ENCODE measurements around the gene MYRIP. TPM values are rescaled to one million over a fixed set of nuclear protein-coding genes. Genes with fewer than 3 reads are reported as not detected.

MYRIP gene
- total and polyA plus RNA-seq, 4 donors: 0.98 to 11.7 (median 6.8) TPM

DNA sequence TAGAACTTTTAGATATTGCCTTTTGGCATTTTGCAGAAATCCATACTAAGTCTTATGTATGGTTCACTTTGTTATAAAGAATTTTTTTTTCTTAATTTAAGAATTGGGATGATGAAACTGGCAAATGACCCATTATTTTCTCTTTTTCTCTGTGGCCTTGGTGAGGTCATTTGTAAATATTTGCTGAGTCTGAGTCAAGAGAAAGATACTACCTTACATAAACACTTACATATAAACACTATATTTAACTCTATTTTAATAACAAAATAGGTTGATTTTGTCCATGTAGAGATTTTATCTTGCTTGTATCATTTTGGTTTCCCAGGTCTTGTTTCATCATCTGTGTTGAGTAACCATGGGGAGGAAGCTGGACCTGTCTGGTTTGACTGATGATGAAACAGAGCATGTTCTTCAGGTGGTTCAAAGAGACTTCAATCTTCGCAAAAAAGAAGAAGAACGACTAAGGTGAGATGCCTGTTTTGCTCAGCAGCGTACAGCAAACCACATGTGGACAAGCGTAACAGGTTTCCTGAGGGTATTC, 91.1 kb downstream of the MYRIP start:
- DNase-seq (ENCODE audit: low spot score): no peak
- Histone ChIP-seq H3K4me3 (ENCODE audit: low read depth in 1 of 3, low read length in 3 of 3) (no peak overlapping the region), H3K9ac (ENCODE audit: low read depth in 1 of 2, low read length in 2 of 2) (no peak overlapping the region), H3K9me3 (ENCODE audit: control insufficient read depth in 4 of 4, low read length in 3 of 4) (no peaks in the 10 kb centered on the region), H3K27me3 (ENCODE audit: control insufficient read depth in 4 of 4, insufficient read depth in 4 of 4, low read length in 3 of 4) (no peaks in the 10 kb centered on the region), H3K4me1 (ENCODE audit: control insufficient read depth in 4 of 4, insufficient read depth in 4 of 4, low read length in 3 of 4) (no peaks in the 10 kb centered on the region), H3K27ac (ENCODE audit: low read depth in 1 of 2, low read length in 2 of 2) (peak overlapping the region in 1 of 2 donors; percentile 15), H3K36me3 (ENCODE audit: control insufficient read depth in 4 of 4, insufficient read depth in 3 of 4, low read depth in 1 of 4, low read length in 3 of 4) (peaks cover 0 to 4% (median 0%) of the 10 kb centered on the region in 4 donors)
- TF ChIP-seq, protein P1, sequence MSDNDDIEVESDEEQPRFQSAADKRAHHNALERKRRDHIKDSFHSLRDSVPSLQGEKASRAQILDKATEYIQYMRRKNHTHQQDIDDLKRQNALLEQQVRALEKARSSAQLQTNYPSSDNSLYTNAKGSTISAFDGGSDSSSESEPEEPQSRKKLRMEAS (IDR thresholded peaks at IDR 0.05): peak; percentile 13
- TF ChIP-seq, protein P2, sequence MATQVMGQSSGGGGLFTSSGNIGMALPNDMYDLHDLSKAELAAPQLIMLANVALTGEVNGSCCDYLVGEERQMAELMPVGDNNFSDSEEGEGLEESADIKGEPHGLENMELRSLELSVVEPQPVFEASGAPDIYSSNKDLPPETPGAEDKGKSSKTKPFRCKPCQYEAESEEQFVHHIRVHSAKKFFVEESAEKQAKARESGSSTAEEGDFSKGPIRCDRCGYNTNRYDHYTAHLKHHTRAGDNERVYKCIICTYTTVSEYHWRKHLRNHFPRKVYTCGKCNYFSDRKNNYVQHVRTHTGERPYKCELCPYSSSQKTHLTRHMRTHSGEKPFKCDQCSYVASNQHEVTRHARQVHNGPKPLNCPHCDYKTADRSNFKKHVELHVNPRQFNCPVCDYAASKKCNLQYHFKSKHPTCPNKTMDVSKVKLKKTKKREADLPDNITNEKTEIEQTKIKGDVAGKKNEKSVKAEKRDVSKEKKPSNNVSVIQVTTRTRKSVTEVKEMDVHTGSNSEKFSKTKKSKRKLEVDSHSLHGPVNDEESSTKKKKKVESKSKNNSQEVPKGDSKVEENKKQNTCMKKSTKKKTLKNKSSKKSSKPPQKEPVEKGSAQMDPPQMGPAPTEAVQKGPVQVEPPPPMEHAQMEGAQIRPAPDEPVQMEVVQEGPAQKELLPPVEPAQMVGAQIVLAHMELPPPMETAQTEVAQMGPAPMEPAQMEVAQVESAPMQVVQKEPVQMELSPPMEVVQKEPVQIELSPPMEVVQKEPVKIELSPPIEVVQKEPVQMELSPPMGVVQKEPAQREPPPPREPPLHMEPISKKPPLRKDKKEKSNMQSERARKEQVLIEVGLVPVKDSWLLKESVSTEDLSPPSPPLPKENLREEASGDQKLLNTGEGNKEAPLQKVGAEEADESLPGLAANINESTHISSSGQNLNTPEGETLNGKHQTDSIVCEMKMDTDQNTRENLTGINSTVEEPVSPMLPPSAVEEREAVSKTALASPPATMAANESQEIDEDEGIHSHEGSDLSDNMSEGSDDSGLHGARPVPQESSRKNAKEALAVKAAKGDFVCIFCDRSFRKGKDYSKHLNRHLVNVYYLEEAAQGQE (IDR thresholded peaks at IDR 0.05): no peak
- TF ChIP-seq, protein P3, sequence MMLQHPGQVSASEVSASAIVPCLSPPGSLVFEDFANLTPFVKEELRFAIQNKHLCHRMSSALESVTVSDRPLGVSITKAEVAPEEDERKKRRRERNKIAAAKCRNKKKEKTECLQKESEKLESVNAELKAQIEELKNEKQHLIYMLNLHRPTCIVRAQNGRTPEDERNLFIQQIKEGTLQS (IDR thresholded peaks at IDR 0.05): peak; percentile 97
- TF ChIP-seq HNF4A (conservative IDR thresholded peaks at IDR 0.05) (peak; percentile 19 to 31), JUND (IDR thresholded peaks at IDR 0.05) (peak in 1 of 2 donors; percentile 33), RXRA (IDR thresholded peaks at IDR 0.05) (peak in 1 of 2 donors; percentile 8)
- WGBS: 84% methylated on average over 4 of the region's 4 CpGs

DNA sequence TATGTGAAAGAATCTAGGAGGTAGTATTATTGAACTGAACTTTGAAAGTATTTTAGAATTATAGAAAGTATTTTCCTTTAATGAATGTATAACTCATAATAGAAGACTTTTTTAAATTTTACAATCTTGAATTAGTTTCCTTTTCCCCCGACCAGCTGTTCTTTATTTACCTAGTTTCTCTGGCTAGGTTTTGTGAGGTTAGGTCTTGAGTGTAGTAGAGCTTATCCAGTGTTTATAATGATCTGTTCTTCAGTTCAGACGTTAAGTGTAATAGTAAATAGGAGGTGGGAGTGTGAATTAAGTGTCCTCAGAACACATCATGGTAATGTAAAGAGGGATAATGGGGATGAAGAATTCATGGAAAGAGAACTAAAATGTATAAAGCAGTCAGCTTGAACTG, 93.8 kb downstream of the MYRIP start:
- H3K27ac ChIP-seq (ENCODE audit: low read depth in 1 of 2, low read length in 2 of 2): no peak overlapping the region
- no peaks in the 10 kb centered on the region for H3K27me3 ChIP-seq (ENCODE audit: control insufficient read depth in 4 of 4, insufficient read depth in 4 of 4, low read length in 3 of 4)
- no peak overlapping the region for H3K4me3 ChIP-seq (ENCODE audit: low read depth in 1 of 3, low read length in 3 of 3)
- H3K4me1 ChIP-seq (ENCODE audit: control insufficient read depth in 4 of 4, insufficient read depth in 4 of 4, low read length in 3 of 4): peaks cover 0 to 4% (median 2%) of the 10 kb centered on the region in 4 donors
- DNase-seq (ENCODE audit: low spot score): no peak
- peaks cover 0 to 4% (median 1%) of the 10 kb centered on the region in 4 donors for H3K36me3 ChIP-seq (ENCODE audit: control insufficient read depth in 4 of 4, insufficient read depth in 3 of 4, low read depth in 1 of 4, low read length in 3 of 4)
- no peak overlapping the region for H3K9ac ChIP-seq (ENCODE audit: low read depth in 1 of 2, low read length in 2 of 2)
- no peaks in the 10 kb centered on the region for H3K9me3 ChIP-seq (ENCODE audit: control insufficient read depth in 4 of 4, low read length in 3 of 4)
- WGBS: 67% methylated on average over 2 of the region's 2 CpGs
- no peak for TF ChIP-seq HNF4A (conservative IDR thresholded peaks at IDR 0.05)
- TF ChIP-seq JUND (IDR thresholded peaks at IDR 0.05): no peak
- no peak for TF ChIP-seq EGR1 (IDR thresholded peaks at IDR 0.05; ENCODE audit: low read depth in 2 of 2)
- TF ChIP-seq, protein P2 (IDR thresholded peaks at IDR 0.05): no peak
- TF ChIP-seq YY1 (IDR thresholded peaks at IDR 0.05): no peak
- TF ChIP-seq NR2F2 (IDR thresholded peaks at IDR 0.05): no peak
- TF ChIP-seq GABPA (IDR thresholded peaks at IDR 0.05 in 1 of 2, conservative IDR thresholded peaks at IDR 0.05 in 1 of 2): no peak
- TF ChIP-seq RAD21 (IDR thresholded peaks at IDR 0.05): no peak
- TF ChIP-seq, protein P3 (IDR thresholded peaks at IDR 0.05): no peak
- TF ChIP-seq HNF4G (IDR thresholded peaks at IDR 0.05): no peak
- TF ChIP-seq, protein P1 (IDR thresholded peaks at IDR 0.05): no peak
- TF ChIP-seq SP1 (IDR thresholded peaks at IDR 0.05): no peak

Data from liver (tissue), 9 donors.